Prostate gland (tissue), 2 donors: ENCODE results near the gene ISOC2. TPM values are rescaled to one million over a fixed set of nuclear protein-coding genes. Genes with fewer than 3 reads are reported as not detected.

Source experiments
- DNase-seq: peaks from one replicate; pipeline ENCODE4 v3.0.0-alpha.2; 2019; ENCODE audit warnings: low spot score
- H3K27ac ChIP-seq, 2 donors: fragments of 200-600 bp; sonication (generic); 2 replicates each; pipeline ENCODE4 v1.5.1; 2017 to 2019
- H3K27me3 ChIP-seq: fragments of 200-600 bp; sonication (generic); replicated peaks from 2 replicates; pipeline ENCODE4 v1.5.1; 2019; ENCODE audit not compliant: insufficient read depth
- H3K36me3 ChIP-seq, 2 donors: fragments of 200-600 bp; sonication (generic); 1 replicate in 1 of 2; 2 replicates in 1 of 2; pipeline versions ENCODE4 v1.5.1 to v1.8.1; 2017 to 2019
- H3K4me1 ChIP-seq: fragments of 200-600 bp; sonication (generic); replicated peaks from 2 replicates; pipeline ENCODE4 v1.5.1; 2019
- H3K4me3 ChIP-seq, 2 donors: fragments of 200-600 bp; sonication (generic); 2 replicates each; pipeline ENCODE4 v1.5.1; 2017 to 2019
- H3K9me3 ChIP-seq: fragments of 200-600 bp; sonication (generic); 2 replicates; pipeline ENCODE4 v1.5.1; 2017
- CTCF ChIP-seq, 4 experiments: fragments of 200-600 bp in 2 of 4; fragments of 450-650 bp in 2 of 4; sonication (generic) in 2 of 4; IDR thresholded peaks; 1 replicate in 3 of 4; 2 replicates in 1 of 4; pipeline ENCODE4 v1.5.1; 2016 to 2019; ENCODE audit warnings: antibody characterized with exemption in 4 of 4, mild to moderate bottlenecking in 2 of 4, moderate library complexity in 2 of 4
- POLR2A ChIP-seq: fragments of 450-650 bp; IDR thresholded peaks from one replicate; pipeline ENCODE4 v1.6.1; 2016; ENCODE audit warnings: antibody characterized with exemption, mild to moderate bottlenecking
- POLR2AphosphoS5 ChIP-seq: sonication (generic); formaldehyde crosslinking; IDR thresholded peaks from one replicate; pipeline ENCODE4 v1.6.1; 2017; ENCODE audit warnings: antibody characterized with exemption
- WGBS: methylation state at CpG from one replicate; pipeline ENCODE4 v1.1.5; 2018; 5-methylcytosine and 5-hydroxymethylcytosine counted together
- intact Hi-C: fragments of 100-400 bp; cut with DNase I; formaldehyde crosslinking; loops from one replicate; pipeline ENCODE4 v1.14.2; 2022
- total RNA-seq, 2 donors: library from RNA; depleted of rRNA; stranded (reverse); fragments of >200 nt; gene quantifications; one replicate each; pipeline ENCODE4 v1.1.0, GENCODE V29; 2016

ISOC2 gene
- total RNA-seq, 2 donors from 2014 or later = 85.1 to 117 TPM

- intact Hi-C loops = loop anchor here (2.0 to 10.0 kb wide), 3 partner anchors 37 to 363 kb away; partner anchors contain the start of genes BRSK1 and HSPBP1
- Histone ChIP-seq H3K4me1 (no peaks in the 10 kb centered on the region), H3K9me3 (no peaks in the 10 kb centered on the region), H3K36me3 (no peaks in the 10 kb centered on the region), H3K27me3 (no peaks in the 10 kb centered on the region), H3K27ac (no peak overlapping the region), H3K4me3 (peak overlapping the region; percentile 15 to 30)
- DNase-seq = peak; percentile 86
- peak; percentile 86 for TF ChIP-seq POLR2AphosphoS5
- TF ChIP-seq CTCF (IDR thresholded peaks at IDR 0.05) = peak; percentile 95 to 99 (median 98)
- TF ChIP-seq POLR2A = peak; percentile 19
- WGBS = 12% methylated on average over 64 of the region's 64 CpGs
Observed at GRCh38 chr19:55503502-55504251, 42.2 kb upstream of the ISOC2 start.

GRCh38 chr19:55503157-55503501 is 41.7 kb upstream of the ISOC2 start:
- DNase-seq = no peak
- intact Hi-C loops = loop anchor here (2.0 to 10.0 kb wide), 2 partner anchors 218 to 362 kb away; partner anchors contain the start of genes BRSK1 and HSPBP1
- Histone ChIP-seq H3K4me3 (no peak overlapping the region), H3K36me3 (no peaks in the 10 kb centered on the region), H3K9me3 (no peaks in the 10 kb centered on the region), H3K4me1 (no peaks in the 10 kb centered on the region), H3K27ac (no peak overlapping the region), H3K27me3 (no peaks in the 10 kb centered on the region)
- WGBS = 88% methylated on average over 17 of the region's 17 CpGs
- TF ChIP-seq POLR2AphosphoS5 = no peak
- TF ChIP-seq CTCF (IDR thresholded peaks at IDR 0.05) = no peak
- TF ChIP-seq POLR2A = no peak

- Histone ChIP-seq H3K4me1 (no peaks in the 10 kb centered on the region), H3K36me3 (no peaks in the 10 kb centered on the region), H3K27me3 (no peaks in the 10 kb centered on the region), H3K9me3 (no peaks in the 10 kb centered on the region), H3K4me3 (no peak overlapping the region), H3K27ac (no peak overlapping the region)
- TF ChIP-seq POLR2AphosphoS5 (no peak), CTCF (IDR thresholded peaks at IDR 0.05) (no peak), POLR2A (no peak)
- 90% methylated on average over 9 of the region's 9 CpGs for WGBS
- intact Hi-C loops = loop anchor here (2.0 to 10.0 kb wide), 2 partner anchors 218 to 362 kb away; partner anchors contain the start of genes BRSK1 and HSPBP1
- no peak for DNase-seq
Observed at GRCh38 chr19:55502197-55502952, 40.9 kb upstream of the ISOC2 start.

GRCh38 chr19:55500368-55500952 is 39.0 kb upstream of the ISOC2 start:
- intact Hi-C loops = loop anchor here (10.0 kb wide), 1 partner anchor 216 kb away; the partner anchor contains the start of genes BRSK1 and HSPBP1
- Histone ChIP-seq H3K27me3 (no peaks in the 10 kb centered on the region), H3K27ac (no peak overlapping the region), H3K36me3 (no peaks in the 10 kb centered on the region), H3K4me3 (no peak overlapping the region), H3K9me3 (no peaks in the 10 kb centered on the region), H3K4me1 (no peaks in the 10 kb centered on the region)
- WGBS = 92% methylated on average over 26 of the region's 26 CpGs
- DNase-seq = no peak
- TF ChIP-seq POLR2AphosphoS5 (no peak), POLR2A (no peak), CTCF (IDR thresholded peaks at IDR 0.05) (no peak)
